ENCODE results near the gene PDE4B.
A peak's percentile ranks its signal among the peaks of the same experiment; 100 is the strongest.

The PDE4B gene

GRCh38 chr1:66285618-66286270, 493.0 kb downstream of the PDE4B start:
- no peak for DNase-seq (ENCODE audit: low spot score)

GRCh38 chr1:66286307-66286706, 493.6 kb downstream of the PDE4B start:
- DNase-seq (ENCODE audit: low spot score), result no peak

- DNase-seq (ENCODE audit: low spot score), result no peak
Measured at GRCh38 chr1:66288048-66288447, 495.4 kb downstream of the PDE4B start.

GRCh38 chr1:66290761-66291530, 498.3 kb downstream of the PDE4B start:
- no peak for DNase-seq (ENCODE audit: low spot score)

DNA sequence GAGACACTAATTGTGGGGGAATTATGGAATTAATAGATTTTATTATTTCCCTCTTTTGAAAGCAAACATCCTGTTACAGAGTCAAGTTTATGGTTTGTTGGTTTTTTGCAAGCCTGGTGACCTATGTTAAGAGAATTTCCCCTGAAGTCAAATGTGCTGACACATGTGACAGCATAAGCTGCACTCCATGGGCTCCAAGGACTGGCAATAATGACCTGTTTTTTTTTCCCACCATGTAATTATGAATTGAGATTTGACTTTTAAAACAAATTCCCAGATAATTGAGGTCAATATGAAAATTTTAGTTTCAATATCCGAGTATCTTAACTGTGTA, 498.8 kb downstream of the PDE4B start:
- no peak for DNase-seq (ENCODE audit: low spot score)

DNA sequence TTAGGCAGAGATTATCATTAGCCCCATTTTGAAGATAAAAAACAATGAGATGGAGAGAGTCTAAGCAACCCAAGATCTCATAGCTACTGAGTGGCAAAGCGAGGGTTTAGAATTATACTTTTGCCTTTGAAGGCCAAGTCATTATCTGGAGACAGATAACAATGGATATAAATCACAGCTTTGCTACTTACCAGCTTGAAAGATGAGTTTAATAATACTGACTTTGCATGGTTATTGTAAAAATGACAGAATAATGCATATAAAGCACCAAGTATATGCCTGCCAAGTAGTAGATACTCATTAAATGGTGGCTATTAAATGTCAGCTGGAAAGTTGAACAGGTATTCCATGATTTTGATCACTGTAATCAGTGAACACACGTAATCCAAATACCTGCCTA, 499.6 kb downstream of the PDE4B start:
- no peak for DNase-seq (ENCODE audit: low spot score)

DNA sequence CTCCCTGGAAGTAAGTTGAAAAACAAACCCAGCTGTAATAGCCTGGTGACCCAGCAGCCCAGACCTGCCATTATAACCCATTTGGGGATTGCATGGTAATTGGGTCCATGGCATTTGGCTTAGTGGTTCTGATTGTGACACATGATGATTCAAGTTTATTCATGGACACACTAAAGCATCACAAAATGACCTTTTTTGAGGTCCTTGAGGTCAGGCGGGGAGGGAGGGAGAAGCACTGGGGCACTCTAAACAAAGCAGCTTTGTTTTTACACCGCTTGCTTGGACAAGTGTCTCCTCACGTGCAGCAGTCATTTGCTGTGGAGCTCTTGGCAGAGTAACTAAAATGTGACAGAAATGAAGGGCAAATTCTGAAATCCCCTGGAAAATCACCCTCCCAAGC, 500.2 kb downstream of the PDE4B start:
- DNase-seq (ENCODE audit: low spot score), result peak; percentile 59

DNA sequence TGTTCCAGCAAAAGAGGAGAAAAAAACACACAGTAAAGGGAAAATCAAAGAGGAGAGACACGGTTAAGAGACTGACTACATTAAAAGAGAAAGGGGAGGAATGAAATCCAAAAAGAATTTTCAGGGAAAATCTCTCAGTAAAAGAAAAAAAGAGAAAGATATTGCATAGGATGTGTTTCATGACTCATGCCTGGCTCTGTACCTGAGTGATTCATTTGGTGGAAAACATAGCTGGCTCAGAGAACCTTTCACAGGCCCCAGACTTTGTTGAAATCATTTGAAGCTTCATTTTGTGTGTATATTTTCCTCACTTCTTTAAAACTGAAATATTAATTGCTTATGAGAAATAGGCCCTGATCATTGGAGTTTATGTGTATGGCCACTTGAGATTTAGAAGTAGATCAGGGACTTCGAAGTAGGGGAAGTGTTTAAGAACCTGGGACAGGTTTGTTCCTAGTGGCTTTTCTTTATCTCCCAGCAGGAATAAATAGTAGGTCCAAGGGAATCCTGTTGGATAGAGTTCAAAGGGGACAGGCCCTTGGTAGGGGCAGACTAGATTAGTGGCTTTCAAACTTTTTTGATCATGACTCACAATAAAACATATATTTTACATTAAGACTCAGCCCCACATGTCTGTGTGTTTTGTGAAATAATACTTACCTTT, 502.1 kb downstream of the PDE4B start:
- DNase-seq (ENCODE audit: low spot score), result peak; percentile 22

DNA sequence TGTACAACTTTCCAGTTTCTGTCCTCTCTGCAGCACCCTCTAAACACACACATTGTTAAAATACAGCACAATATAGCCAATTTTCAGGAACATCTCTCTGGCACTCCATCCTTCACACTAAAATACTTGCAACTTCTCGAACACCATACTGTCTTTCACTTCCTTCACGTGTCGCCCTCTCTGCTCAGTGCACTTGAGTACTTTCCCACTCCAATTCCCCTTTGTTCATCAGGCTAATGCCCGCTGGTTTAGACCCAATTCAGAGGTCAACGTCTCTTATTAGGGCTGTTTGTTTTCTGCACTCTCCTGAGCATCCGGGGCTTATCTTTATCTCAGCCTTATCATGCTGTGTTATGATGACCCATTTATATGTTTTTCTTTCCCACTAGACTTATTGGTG, 503.1 kb downstream of the PDE4B start:
- no peak for DNase-seq (ENCODE audit: low spot score)

- DNase-seq (ENCODE audit: low spot score), result no peak
Measured at GRCh38 chr1:66296370-66296769, 503.7 kb downstream of the PDE4B start.

DNA sequence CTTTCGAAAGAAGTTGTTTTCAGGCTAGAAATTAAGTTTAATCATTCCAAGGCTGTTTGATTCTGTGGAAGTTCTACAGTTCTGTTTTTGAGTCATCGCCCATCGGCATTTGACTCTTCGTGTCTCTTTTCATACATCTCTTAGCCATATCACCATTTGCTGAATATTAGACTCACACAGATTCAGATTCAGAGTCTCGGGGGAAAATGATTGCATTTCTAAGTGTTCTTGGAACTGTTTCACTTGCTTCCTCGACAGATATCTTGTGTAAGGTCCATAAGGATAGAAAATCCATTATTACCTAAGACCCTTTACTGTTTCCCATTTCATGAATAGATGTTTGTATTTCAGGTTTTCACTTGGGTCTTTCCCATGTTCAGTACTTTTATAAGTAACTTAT, 504.3 kb downstream of the PDE4B start:
- peak; percentile 38 for DNase-seq (ENCODE audit: low spot score)

DNA sequence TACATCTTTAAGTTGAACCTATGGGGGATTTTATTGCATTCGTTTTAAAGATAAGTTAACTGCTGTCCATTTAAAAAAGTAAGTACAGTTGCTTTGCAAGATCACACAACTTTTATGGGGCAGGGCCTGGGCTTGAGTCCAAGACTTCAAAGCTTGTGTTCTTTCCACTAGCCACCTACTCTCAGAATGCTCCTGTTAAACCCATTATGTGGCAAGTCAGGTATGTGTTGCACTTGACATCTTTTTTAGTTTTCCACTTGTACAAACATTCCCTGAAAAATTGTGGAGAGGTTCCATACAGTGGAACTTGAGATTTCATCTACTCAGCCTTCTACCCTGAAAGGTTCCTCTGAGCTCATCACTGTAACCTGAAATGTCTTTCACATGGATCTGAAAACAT, 505.8 kb downstream of the PDE4B start:
- DNase-seq (ENCODE audit: low spot score), result no peak

DNA sequence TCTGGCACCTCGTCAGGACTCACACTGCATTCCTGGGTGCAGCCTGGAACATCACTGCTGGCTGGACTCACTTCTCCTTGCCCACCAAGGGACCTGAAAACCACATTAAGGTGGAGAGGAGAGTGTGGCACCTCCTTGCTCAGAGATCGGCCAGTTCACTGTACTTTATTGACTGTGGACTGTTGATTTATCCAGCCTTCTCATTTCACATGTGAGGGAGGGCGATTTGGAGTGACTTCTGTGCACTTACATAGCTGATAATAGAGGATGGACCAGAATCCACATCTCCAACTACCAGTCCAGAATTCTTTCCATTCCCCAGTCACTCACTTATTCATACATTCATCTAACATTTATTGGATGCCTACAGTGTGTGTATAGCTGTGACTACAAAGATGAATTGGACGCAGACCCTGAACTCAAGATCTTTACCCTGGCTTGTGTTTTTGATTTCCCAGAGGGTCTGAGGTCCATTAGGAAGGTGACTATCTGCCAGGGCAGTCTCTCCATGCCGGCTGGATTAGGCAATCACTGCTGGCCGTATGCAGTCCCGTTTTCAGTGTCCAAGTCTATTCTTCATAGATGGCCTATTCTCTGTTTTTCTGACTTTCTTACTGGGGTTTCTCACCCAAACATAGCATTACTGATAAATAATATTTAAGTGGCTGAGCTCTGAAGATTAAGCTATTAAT, 507.7 kb downstream of the PDE4B start:
- DNase-seq (ENCODE audit: low spot score), result no peak

GRCh38 chr1:66300972-66301451, 508.3 kb downstream of the PDE4B start:
- peak; percentile 43 for DNase-seq (ENCODE audit: low spot score)

GRCh38 chr1:66302184-66302742, 509.6 kb downstream of the PDE4B start:
- DNase-seq (ENCODE audit: low spot score), result no peak

DNA sequence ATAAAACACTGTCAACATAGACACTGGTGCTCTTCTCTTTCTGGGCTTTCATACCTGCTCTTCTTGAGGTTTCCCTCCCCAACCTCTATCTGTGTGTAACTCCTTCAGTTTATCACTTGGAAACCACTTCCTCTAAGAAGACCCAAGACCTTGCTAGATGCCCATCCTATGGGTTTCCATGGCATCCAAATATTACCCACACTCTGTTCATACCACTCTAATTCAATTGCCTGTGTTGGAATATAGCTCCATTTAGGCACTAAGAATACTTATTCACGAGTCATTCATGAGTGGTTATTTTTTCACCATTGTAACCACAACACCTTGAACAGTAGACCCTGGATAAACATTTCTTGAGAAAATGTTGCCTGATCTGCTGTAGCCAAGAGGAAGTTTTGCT, 510.1 kb downstream of the PDE4B start:
- DNase-seq (ENCODE audit: low spot score), result no peak

- no peak for DNase-seq (ENCODE audit: low spot score)
Measured at GRCh38 chr1:66303646-66304045, 511.0 kb downstream of the PDE4B start.

- DNase-seq (ENCODE audit: low spot score), result no peak
Measured at GRCh38 chr1:66304128-66304527, 511.4 kb downstream of the PDE4B start.

DNA sequence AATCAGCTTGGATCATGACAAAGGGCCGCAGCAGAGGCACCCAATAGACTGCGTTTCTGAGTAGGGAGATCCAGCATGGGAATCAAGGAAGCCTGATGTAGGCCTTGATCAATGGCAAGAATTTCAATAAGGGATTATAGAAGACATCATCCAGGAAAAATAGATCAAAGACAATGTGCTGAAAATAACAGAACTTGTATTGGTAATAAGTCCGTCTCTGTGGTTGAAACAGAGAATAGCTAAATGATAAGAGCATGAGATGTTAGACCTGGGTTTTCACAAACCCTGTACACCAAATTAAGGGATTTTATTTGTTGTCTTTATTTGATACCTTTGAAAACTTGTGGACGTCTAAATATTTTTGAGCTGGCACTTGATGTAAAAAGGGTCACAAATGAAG, 513.2 kb downstream of the PDE4B start:
- DNase-seq (ENCODE audit: low spot score), result no peak

DNA sequence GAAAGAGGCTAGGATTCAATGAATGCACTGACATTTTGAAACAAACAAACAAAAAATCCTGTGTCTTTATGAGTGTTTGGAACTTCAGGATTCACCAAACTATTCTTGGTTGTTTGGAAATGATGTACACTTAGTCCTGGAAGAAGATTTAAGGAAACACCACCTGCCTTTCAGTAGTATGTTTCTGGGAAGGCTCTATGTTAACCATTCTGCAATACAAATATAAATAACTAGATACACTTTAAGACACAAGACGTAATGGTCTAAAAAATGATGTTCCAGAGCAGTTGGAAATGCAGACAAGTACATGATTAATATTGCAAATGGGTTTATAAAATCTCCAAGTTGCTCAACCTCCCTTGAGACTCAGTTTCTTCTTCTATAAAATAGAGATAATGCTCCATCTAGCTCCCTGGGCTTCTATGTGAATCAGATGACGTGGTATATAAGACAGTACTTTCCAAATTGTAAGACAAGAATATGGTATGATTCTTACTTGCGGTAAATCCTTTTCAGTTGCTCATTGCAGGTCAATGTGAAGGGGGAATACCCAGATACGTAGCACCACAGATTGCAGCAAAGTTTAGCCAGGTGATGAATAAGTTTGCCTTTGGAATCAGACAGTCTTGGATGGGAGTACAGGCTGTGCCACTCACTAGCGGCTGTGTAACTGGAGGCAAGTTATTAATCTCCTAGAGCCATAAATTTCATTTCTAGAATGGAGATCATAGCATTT, 516.5 kb downstream of the PDE4B start:
- no peak for DNase-seq (ENCODE audit: low spot score)

DNA sequence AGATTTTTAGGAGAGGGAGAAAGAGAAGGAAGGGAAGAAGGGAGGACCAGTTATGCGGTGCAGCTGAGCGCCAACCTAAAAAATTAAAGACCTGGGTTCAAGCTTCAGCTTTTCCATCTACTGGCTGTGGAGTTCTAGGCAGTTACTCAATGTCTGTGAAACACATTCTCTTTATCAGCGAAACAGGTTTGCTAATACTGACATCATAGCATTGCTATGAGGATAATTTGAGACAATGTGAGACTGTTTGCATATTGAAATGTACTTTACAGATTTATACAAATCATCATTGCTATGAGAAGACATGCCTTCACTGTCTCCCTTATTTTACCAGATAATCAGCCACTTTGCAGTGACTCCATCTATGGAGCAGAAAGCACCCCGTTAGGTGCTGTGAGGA, 518.4 kb downstream of the PDE4B start:
- DNase-seq (ENCODE audit: low spot score), result no peak

- DNase-seq (ENCODE audit: low spot score), result no peak
Measured at GRCh38 chr1:66311628-66312027, 518.9 kb downstream of the PDE4B start.
